GM19372 (cell line): ENCODE measurements around the gene ATXN10.
"Not testable (repeated sequence)": the region's sequence is repeated elsewhere in the genome, so short reads cannot be mapped to it uniquely, and the experiment has no call there.

Experiments
- ATAC-seq: cut with Tn5 transposase; IDR thresholded peaks from one replicate; pipeline ENCODE4 v1.9.1; 2021; ENCODE audit warnings: mild to moderate bottlenecking, low read depth, moderate library complexity; ENCODE audit not compliant: unreplicated experiment

Gene ATXN10

DNA sequence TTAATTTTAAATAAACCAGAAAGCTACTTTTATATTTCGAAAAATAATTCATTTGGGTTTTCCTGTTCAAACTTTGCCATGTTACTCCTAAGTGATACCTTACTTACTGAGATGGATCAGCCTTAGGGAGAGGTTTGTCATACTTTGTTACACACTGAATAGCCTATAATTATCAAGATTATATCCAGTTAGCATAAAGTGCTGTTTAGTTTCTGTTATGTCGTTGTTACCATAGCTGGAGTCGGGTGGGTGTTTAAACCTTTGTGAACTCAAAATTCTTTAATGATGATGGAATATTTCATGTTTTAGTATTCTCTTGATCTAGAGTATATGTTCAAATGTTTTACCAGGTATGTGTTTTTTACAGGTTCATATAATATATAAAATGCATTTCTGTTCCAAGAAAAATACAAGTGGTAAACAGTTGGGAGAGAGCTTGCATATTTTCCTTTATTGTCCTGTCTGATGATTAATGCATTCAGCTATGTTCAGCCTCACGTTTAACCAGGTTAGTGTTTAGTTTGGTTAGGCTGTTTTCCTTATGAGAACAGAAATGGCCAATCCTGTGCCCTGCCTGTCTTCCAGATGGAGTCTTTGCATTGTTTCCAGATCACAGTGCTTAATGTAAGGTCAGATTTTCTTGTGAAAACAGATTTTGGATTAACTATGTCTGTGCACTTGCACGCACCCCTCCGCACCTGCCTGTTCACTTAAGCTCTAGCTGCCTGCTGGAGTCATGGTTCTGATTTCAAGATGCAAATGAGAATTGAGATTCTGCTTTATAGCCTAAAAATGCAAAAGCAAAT, 105.6 kb downstream of the ATXN10 start:
- no peak for ATAC-seq

DNA sequence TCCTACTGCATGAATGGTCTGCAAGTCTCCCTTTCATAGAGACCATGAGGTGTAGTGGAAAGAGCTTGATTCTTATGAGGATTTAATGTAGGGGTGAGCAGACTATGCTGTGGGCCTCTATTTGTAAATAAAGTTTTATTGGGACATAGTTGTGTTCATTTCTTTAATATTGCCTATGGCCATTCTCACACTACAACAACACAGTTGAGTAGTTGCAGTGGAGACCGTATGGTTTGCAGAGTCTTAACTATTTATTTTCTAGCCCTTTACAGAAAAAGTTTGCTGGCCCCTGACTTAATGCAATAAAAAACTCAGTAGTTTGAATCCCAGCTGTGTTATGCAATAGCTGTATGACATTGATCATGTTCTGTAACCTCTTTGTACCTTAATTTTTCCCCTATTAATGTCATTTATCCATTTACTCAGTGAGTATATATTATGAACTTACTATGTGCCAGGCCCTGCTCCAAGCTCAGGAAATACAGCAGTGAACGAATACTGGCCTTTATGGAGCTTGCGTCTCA, 106.3 kb downstream of the ATXN10 start:
- no peak for ATAC-seq

DNA sequence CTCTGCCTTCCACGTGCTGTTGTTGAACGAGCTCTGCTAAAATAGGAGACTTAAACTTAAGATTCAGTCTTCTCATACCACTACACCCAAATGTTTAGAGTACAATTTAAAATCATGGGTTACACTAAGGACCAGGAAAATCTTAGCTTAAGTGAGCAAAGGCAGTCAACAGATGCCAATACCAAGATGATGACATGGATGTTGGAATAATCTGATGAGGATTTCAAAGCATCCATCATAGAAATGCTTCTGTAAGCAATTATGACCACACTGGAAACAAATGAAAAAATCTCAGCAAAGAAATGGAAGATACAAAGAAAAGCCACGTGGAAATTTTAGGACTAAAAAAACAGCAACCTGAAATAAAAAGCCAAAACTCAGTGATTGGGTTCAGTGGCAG, 109.8 kb downstream of the ATXN10 start:
- no peak for ATAC-seq

DNA sequence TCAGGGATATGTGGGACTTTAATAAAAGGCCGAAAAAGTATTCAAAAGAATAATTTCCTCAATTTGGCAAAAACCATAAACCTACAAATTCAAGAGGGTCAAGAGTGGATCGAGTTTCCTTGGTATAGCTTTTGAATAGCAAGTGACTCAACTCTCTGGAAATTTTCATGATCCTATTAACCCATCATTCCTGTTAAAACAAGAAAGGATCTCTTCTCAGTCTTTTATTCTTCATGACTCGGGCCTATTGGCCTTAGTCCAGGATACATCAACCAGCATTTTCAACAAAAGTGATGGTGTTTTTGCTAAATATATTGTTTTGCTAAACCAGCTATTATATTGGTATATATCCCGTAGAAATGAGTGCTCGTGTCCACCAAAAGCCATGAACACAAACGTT, 110.3 kb downstream of the ATXN10 start:
- no peak for ATAC-seq

DNA sequence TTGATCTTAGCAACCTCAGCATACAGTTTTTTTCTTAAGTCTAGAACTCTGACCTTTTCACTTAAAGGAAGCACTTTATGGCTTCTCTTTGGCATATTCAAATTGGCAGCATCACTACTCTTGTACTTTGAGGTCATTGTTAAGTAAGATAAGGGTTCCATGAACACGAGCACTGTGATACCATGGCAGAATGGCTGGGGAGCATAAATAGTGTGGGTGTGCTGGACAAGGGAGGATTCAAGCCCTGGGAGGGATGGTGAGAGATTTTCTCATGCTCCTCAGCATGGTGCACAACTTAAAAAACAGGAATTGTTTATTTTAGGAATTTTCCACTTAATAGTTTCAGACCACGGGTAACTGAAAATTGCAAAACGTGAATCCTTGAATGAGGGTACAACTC, 111.4 kb downstream of the ATXN10 start:
- ATAC-seq = no peak

DNA sequence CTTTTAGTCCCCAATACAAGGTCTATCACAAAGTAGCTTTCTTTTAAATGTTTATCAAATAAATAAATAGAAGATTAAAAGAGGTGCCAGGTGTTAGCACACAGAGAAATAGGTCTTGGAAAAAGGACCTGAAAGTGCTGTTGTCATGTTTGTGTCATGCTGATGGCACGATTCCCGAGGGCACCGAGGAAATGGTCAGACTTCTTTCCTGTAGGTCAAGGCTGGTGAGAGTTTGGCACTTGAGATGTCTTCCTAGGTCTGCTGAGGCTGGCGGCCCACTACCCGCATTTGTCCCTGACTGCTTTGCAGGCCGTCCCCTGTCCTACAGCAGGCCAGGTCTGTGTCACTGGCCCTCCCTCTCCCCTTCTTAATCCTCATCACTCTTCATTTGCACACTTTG, 112.1 kb downstream of the ATXN10 start:
- ATAC-seq = no peak

DNA sequence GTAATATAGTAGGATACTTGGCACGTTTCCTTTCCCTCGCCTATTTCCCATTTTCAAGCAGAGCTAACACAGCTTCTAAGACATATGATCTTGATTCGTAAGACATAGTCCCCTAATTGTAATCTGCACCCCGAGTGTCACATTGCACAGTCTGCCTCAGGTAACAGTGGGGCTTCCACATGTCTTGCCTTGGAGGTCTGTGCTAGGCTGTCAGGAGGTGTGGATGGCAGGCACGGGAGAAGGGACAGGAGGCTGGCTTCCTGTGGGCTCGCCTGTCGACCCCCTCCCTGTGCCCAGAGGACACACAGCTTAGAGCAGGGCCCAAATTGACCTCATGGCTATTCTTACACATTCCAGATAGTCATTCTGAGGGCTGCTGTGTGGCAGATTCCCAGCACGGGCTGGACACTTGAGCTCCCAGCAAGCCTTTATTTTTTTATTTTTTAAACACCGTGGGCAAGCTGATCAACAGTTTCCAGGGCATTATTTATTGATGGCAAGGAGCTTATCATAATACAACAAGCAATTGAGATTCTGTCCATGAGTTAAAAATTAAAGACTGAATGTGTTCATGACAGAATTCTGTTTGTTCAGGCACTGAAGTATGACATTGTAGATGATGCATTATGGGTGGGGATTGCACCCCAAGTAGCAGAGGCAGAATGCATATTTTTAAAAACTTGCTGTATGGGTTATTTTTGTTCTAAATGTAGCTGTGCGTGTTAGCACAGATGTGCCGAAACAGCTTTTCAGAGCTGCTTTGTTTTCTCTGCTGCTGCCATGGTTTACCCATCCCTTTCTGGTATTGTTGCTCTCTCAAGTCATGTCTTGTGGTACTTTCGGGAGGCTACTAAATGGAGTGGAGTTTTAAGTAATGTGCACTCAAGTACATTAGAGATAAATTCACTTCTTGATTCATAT, 113.0 kb downstream of the ATXN10 start:
- ATAC-seq = no peak

DNA sequence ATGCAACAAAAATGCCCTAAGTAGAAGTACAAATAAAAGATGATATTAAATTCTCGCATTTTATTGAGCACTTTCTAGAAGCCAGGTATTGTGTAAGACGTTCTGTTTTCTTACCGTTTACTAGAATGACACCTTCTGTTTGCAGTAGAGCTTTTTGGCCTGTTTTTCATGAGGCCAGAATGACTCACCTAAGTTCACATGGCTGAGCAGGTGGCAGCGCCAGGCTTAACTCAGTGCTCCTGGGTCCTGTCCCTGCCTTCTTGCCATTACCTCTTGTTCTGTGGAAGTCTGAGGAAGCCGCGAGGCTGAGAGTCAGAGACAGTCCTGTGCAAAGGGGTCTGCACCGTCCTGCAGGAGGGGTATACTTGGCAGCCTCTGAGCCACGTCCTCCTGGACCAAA, 113.8 kb downstream of the ATXN10 start:
- ATAC-seq = no peak

DNA sequence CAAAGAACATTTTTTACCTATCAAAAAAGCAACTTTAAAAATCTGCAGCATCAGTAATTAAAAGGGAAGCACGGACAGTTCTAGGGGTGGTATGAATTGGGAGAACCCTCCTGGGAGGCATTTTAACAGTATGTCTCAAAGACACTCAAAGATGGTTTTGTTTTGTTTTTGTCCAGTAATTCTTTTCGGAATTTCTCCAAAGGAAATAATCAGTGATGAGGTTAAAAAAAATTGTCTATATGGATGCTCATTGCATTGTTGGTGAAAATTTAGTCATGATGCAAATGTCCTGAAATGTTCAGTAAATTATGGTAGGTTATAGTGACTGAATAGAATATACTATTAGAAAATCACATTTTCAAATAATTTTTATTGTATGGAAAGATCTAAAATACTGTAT, 115.1 kb downstream of the ATXN10 start:
- no peak for ATAC-seq

DNA sequence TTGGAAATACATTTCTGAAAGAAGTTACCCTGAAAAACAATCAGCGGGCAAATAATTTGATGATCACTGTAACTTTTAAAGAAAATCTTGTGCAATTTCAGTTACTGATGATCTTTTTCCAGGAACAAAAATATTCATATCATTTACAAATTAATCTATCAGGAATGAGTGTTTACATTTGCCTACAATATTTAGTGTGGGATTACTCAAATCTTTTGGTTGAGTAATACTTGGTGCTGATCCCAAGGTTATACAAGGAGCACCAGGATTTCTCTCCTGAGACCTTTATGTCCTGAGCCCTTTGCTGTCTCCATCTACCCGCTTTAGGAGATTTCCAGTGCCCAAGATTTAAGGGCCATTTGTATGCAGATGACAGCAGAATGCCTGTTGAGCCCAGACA, 116.1 kb downstream of the ATXN10 start:
- ATAC-seq = no peak

DNA sequence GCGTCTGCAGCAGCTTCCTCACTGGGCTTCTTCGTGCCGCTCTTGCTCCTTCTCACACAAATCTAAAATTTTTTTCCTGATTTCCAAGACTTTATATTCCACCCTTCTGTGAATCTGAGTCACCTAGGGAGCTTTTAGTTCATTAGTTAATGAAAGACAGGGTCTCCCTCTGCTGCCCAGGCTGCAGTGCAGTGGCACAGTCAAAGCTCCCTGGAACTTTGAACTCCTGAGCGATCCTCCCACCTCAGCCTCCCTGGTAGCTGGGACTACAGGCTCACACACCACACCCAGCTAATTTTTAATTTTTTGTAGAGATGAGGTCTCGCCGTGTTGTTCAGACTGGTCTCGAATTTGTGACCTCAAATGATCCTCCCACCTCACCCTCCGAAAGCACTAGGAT, 116.9 kb downstream of the ATXN10 start:
- no peak for ATAC-seq

DNA sequence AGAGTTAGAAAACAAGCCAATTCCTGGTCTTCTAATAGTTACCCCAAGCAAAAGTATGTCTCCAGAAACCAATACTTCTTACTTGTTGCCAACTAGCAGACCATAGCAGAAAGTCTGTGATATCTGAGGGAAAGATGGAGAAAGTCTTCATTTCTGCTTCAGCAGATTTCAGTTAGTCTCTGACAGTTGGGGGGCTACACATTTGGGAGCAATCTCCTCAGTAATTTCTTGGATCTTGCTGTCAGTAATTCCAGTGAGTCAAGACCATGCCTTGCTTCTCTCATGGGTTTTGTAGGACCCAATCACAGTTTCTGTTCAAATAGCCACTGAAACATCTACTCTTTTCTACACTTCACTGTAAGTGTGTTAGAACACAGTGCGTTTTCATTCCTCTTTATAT, 118.8 kb downstream of the ATXN10 start:
- ATAC-seq = no peak

DNA sequence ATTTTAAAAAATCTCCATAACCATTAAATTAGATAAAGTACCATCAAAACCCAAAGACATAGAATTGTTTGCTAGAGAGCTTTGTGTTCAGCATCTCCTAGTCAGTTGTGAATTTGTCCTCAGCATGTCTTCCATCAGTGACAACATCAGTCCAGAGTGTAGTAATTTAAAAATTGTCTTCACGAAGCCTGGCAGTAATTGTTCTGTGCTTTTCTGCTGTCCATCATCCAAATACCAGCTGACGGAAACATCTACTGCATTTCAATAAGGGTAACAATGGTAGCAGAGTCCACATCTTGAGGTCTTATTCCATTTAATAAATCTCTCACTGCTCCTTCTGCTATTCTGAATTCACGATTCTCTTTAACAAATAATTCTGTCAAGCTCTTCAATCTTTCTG, 121.5 kb downstream of the ATXN10 start:
- ATAC-seq = no peak

DNA sequence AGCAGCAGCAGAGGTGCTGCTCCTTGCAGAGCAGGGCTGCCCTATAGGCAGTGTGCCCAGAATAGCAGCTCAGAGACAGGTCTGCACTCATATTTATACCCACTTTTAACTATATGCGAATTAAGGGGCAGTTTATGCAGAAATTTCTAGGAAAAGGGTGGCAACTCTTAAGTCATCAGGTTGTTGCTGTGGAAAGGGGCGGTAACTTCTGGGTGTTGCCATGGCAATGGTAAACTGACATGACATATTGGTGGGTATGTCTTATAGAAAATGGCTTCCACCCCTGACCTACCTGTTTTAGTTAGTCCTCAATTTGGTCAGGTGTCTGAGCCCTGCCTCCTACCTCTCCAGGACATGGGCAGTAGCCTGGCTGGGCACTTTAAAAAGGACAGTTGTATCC, 122.3 kb downstream of the ATXN10 start:
- no peak for ATAC-seq

DNA sequence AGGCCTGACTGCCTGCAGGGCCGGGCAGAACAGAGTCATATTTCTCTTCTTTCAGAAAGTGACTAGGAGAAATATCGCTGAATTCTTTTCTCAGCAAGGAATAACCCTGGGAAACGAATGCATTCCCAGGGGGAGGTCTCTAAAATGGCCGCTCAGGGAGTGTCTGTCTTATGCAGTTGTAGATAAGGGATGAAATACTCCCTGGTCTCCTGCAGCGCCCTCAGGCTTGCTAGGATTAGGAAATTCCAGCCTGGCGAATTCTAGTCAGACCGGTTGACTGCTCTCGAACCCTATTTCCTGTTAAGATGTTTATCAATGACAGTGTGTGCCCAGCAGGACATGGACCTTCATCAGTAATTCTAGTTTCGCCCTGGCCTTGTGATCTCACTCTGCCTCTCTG, 124.4 kb downstream of the ATXN10 start:
- not testable (repeated sequence) for ATAC-seq

DNA sequence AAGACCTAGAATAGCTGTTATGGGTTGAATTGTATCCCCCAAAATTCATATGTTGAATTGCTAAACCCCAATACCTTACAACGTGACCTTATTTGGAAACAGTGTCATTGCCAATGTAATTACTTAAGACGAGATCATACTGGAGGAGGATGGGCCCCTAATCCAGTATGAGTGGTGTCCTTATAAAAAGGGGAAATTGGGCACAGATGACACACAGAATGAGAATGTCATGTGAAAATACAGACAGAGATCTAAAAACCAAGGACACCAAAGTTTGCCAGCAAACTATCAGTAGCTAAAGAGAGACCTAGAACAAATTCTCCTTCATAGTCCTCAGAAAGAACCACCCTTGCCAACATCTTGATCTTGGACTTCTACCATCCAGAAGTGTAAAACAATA, 127.7 kb downstream of the ATXN10 start:
- ATAC-seq = no peak

DNA sequence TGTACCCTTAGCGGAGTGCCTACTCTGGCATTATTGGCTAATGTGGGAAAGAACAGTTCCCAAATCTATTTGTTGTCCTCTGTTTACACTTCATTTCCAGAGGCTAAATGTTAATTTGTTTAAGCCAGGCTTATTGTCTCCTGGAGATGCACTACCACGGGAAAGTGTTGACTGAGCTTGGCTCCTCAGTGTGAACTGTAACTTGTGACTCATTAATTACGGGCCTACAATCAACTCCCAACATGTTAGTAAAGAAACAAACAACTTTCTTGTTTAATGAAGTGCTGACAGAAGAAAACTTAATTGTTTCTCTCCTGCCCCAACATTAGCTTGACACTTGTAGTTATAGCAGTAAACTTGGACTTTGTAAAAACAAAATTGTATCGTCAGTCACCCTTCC, 130.4 kb downstream of the ATXN10 start:
- ATAC-seq = no peak

DNA sequence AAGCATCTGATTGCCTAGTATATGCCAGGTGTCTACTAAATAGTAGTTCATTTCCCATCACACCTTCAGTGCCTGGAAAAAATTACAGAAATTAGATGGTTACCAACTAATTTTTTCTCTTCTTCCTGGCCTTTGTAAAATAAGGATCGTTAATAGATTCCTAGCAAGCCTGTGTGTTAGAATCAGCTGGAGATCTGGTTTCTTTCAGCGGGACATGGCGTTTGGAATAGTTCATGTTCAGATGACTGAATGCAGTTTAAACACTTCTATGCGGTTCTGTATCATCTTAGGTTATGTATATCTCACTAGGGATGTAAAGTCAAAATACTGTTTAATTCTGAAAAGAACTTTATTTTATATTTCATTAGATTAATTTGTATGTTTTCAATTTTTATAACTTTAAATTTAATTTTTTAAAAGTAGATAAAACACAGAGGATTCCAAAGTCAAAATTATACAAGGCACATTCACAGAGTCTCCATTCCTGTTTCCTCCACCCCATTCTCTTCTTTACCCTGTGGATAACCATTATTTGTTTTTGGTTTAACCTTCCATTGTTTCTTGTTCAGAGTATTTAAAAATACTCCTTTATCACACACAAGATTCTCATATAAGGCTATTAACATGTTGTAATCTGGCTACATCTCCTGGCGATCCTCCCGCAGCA, 132.8 kb downstream of the ATXN10 start:
- no peak for ATAC-seq

DNA sequence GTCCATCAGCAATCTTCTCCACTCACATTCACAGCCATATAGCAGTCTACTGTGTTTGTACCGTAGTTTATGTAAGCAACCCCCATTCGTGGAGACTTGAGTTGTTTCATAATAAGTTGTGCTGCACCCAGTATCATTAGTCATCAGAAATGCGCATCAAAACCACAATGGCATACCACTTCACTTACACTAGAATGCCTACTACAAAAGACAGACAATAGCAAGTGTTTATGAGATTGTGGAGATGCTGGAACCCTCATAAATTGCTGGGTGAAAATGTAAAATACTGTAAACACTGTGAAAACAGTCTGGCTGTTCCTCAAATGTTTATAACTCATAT, 133.3 kb downstream of the ATXN10 start:
- no peak for ATAC-seq

DNA sequence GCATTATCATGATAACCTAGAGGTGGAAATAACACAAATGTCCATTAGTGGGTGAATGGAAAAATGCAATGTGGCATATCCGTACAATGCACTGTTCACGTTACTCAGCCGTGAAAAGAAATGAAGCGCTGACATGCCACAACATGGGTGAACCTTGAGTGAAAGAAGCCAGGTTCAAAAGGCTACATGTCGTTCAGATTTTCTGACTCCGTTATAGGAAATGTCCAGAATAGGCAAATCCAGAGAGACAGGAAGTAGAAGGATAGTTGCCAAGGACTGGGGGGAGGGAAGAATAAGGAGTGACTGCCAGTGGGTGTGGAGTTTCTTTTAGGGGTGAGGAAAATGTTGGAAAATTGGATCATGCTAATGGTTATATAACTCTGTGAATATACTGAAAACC, 133.8 kb downstream of the ATXN10 start:
- no peak for ATAC-seq
